ENCODE results near the gene SOX5.
"Not testable (repeated sequence)": the region's sequence is repeated elsewhere in the genome, so short reads cannot be mapped to it uniquely, and the experiment has no call there.

DNA sequence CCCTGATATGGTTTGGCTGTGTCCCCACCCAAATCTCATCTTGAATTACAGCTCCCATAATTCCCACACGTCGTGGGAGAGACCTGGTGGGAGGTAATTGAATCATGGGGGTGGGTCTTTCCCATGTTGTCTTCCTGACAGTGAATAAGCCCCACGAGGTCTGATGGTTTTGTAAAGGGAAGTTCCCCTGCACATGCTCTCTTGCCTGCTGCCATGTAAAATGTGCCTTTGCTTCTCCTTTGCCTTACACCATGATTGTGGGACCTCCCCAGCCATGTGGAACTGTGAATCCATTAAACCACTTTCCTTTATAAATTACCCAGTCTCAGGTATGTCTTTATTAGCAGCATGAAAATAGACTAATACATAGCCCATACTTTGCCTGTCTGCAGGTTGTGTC is 458.4 kb downstream of the SOX5 start:
- TF ChIP-seq, protein P1, sequence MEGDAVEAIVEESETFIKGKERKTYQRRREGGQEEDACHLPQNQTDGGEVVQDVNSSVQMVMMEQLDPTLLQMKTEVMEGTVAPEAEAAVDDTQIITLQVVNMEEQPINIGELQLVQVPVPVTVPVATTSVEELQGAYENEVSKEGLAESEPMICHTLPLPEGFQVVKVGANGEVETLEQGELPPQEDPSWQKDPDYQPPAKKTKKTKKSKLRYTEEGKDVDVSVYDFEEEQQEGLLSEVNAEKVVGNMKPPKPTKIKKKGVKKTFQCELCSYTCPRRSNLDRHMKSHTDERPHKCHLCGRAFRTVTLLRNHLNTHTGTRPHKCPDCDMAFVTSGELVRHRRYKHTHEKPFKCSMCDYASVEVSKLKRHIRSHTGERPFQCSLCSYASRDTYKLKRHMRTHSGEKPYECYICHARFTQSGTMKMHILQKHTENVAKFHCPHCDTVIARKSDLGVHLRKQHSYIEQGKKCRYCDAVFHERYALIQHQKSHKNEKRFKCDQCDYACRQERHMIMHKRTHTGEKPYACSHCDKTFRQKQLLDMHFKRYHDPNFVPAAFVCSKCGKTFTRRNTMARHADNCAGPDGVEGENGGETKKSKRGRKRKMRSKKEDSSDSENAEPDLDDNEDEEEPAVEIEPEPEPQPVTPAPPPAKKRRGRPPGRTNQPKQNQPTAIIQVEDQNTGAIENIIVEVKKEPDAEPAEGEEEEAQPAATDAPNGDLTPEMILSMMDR (IDR thresholded peaks at IDR 0.05; ENCODE audit: control extremely low read depth in 1 of 3, insufficient read depth in 1 of 3, low read depth in 1 of 3, low read length in 3 of 3), result not testable (repeated sequence)
- not testable (repeated sequence) for TF ChIP-seq CREB1 (IDR thresholded peaks at IDR 0.05); KDM1A (IDR thresholded peaks at IDR 0.05; ENCODE audit: borderline replicate concordance, low read length); RAD21 (IDR thresholded peaks at IDR 0.05 in 1 of 2, conservative IDR thresholded peaks at IDR 0.05 in 1 of 2; ENCODE audit: low read depth in 2 of 2, low read length in 2 of 2); ASH2L (IDR thresholded peaks at IDR 0.05; ENCODE audit: low read length); POLR2A (IDR thresholded peaks at IDR 0.05; ENCODE audit: control extremely low read depth in 1 of 2, low read depth in 2 of 2, low read length in 2 of 2); RBBP5 (IDR thresholded peaks at IDR 0.05; ENCODE audit: borderline replicate concordance, low read depth, low read length); POLR2AphosphoS5 (IDR thresholded peaks at IDR 0.05; ENCODE audit: low read depth, low read length); SRF (IDR thresholded peaks at IDR 0.05; ENCODE audit: low read depth, low read length); JUND (IDR thresholded peaks at IDR 0.05; ENCODE audit: low read length); SUZ12 (IDR thresholded peaks at IDR 0.05; ENCODE audit: low read length); POU5F1 (IDR thresholded peaks at IDR 0.05; ENCODE audit: low read depth, low read length)
- TF ChIP-seq, protein P2, sequence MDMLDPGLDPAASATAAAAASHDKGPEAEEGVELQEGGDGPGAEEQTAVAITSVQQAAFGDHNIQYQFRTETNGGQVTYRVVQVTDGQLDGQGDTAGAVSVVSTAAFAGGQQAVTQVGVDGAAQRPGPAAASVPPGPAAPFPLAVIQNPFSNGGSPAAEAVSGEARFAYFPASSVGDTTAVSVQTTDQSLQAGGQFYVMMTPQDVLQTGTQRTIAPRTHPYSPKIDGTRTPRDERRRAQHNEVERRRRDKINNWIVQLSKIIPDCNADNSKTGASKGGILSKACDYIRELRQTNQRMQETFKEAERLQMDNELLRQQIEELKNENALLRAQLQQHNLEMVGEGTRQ (IDR thresholded peaks at IDR 0.05; ENCODE audit: low read length), result not testable (repeated sequence)
